Caco-2 (cell line): ENCODE data around the gene CFAP54. TPM values are rescaled to one million over a fixed set of nuclear protein-coding genes. Genes with fewer than 3 reads are reported as not detected.

Source experiments
- Bru-seq: library from RNA; stranded (reverse); fragments of 400-500 nt; gene quantifications from one replicate; lab custom pipeline; 2021; lab: Mats Ljungman, UMichigan
- BruChase-seq, 2 experiments: library from RNA; stranded (reverse); fragments of 400-500 nt; gene quantifications; one replicate each; lab custom pipeline; 2021; lab: Mats Ljungman, UMichigan
- BruUV-seq: library from RNA; stranded (reverse); fragments of 400-500 nt; replicated peaks from 2 replicates; lab custom pipeline; 2021; lab: Mats Ljungman, UMichigan
- CTCF ChIA-PET: fragments of 300-600 bp; sonication (Branson Sonifier 250); formaldehyde crosslinking; loops from one replicate; lab custom pipeline; 2022; ENCODE audit warnings: antibody characterized with exemption; lab: Charles Lee
- POLR2A ChIA-PET: fragments of 300-600 bp; sonication (Branson Sonifier 250); formaldehyde crosslinking; loops from one replicate; lab custom pipeline; 2022; ENCODE audit warnings: antibody characterized with exemption; lab: Charles Lee
- DNase-seq, 2 experiments: peaks; one replicate each; pipeline versions ENCODE4 v3.0.0 to v3.0.0-alpha.2; 2020 to 2022
- H3K27me3 ChIP-seq: replicated peaks from 2 replicates; pipeline ENCODE4 v1.6.0; 2011; ENCODE audit warnings: low read length; ENCODE audit not compliant: control insufficient read depth, insufficient read depth
- H3K36me3 ChIP-seq: 2 replicates; pipeline ENCODE4 v1.5.1; 2011; ENCODE audit warnings: low read length; ENCODE audit not compliant: control insufficient read depth, insufficient read depth
- H3K4me1 ChIP-seq: fragments of 250-450 bp; sonication (Bioruptor Pico); 2 replicates; pipeline ENCODE4 v1.5.1; 2020; ENCODE audit warnings: mild to moderate bottlenecking
- H3K4me3 ChIP-seq: 2 replicates; pipeline ENCODE4 v1.5.1; 2011; ENCODE audit warnings: low read depth, mild to moderate bottlenecking, control low read depth, low read length
- H3K9me3 ChIP-seq: fragments of 250-450 bp; sonication (Bioruptor Pico); 2 replicates; pipeline ENCODE4 v1.5.1; 2020; ENCODE audit warnings: mild to moderate bottlenecking, moderate library complexity
- H3K27ac Mint-ChIP-seq: one replicate; pipeline ENCODE4 v1.8.0; 2022; ENCODE audit warnings: mixed read lengths; ENCODE audit not compliant: unreplicated experiment
- H3K27me3 Mint-ChIP-seq: one replicate; pipeline ENCODE4 v1.8.0; 2022; ENCODE audit warnings: mixed read lengths; ENCODE audit not compliant: insufficient read depth, unreplicated experiment
- H3K36me3 Mint-ChIP-seq: one replicate; pipeline ENCODE4 v1.8.0; 2022; ENCODE audit warnings: mild to moderate bottlenecking, mixed read lengths; ENCODE audit not compliant: insufficient read depth, unreplicated experiment
- H3K4me1 Mint-ChIP-seq: one replicate; pipeline ENCODE4 v1.8.0; 2022; ENCODE audit warnings: low read depth, mixed read lengths; ENCODE audit not compliant: unreplicated experiment
- H3K4me3 Mint-ChIP-seq: one replicate; pipeline ENCODE4 v1.8.0; 2022; ENCODE audit warnings: mild to moderate bottlenecking, moderate library complexity, mixed read lengths; ENCODE audit not compliant: unreplicated experiment
- H3K9me3 Mint-ChIP-seq: one replicate; pipeline ENCODE4 v1.8.0; 2022; ENCODE audit warnings: mixed read lengths; ENCODE audit not compliant: unreplicated experiment
- CTCF ChIP-seq, 2 experiments: fragments of 200-600 bp in 1 of 2; IDR thresholded peaks; 1 replicate in 1 of 2; 2 replicates in 1 of 2; pipeline versions ENCODE4 v1.5.1 to v1.8.0; 2011 to 2022; ENCODE audit warnings: antibody characterized with exemption in 1 of 2, control low read depth in 1 of 2, inconsistent platforms in 1 of 2, low read depth in 1 of 2, low read length in 1 of 2, mild to moderate bottlenecking in 1 of 2, moderate library complexity in 1 of 2; ENCODE audit not compliant: insufficient read depth in 1 of 2, severe bottlenecking in 1 of 2, unreplicated experiment in 1 of 2
- intact Hi-C: fragments of 100-400 bp; cut with micrococcal nuclease; formaldehyde crosslinking; loops from one replicate; pipeline ENCODE4 v1.10.0; 2022; ENCODE audit not compliant: unreplicated experiment
- long read RNA-seq: library from polyadenylated mRNA; stranded (forward); transcript quantifications from one replicate; pipeline ENCODE4 v2.0.0, GENCODE V29; 2022
- total RNA-seq: library from RNA; stranded (reverse); gene quantifications from 2 replicates; pipeline ENCODE4 v1.2.3, GENCODE V29; 2022

CFAP54 gene
- total RNA-seq (0.12 and 0.14 TPM in 2 replicates), Bru-seq, nascent RNA (percentile 2 among the genes with signal in this experiment), BruChase-seq, experiment 1, labeled RNA remaining after a 2-hour chase (percentile 1 among the genes with signal in this experiment), BruChase-seq, experiment 2, labeled RNA remaining after a 6-hour chase (percentile 1 among the genes with signal in this experiment)
- long read RNA-seq = 0 reads

GRCh38 chr12:96489392-96490056 lies at the start of gene CFAP54:
Gene CFAP54, plus strand, starts transcription at chr12:96489577. Its CDS starts 33 bp downstream, at chr12:96489610.
- Histone ChIP-seq H3K9me3 (no peaks in the 10 kb centered on the region), H3K27me3 (no peaks in the 10 kb centered on the region), H3K36me3 (no peaks in the 10 kb centered on the region), H3K4me1 (0 out of 2 replicates have a peak, but pooled peaks cover 3% of the 10 kb centered on the region), H3K4me3 (peak within 1 kb of the TSS; percentile 46)
- CTCF ChIA-PET = interaction anchor here (0.6 kb wide), 1 partner anchor 512 kb away, joined by 3 read pairs; no protein-coding TSS in a partner anchor
- no TSS peak for BruUV-seq
- Mint-ChIP-seq H3K4me1 (no peaks in the 10 kb centered on the region), H3K36me3 (no peaks in the 10 kb centered on the region), H3K4me3 (peak within 1 kb of the TSS; percentile 77), H3K27me3 (peaks cover 14% of the 10 kb centered on the region), H3K9me3 (no peaks in the 10 kb centered on the region), H3K27ac (peak within 1 kb of the TSS; percentile 95)
- intact Hi-C loops = loop anchor here (1.0 kb wide), 1 partner anchor 27 kb away; no protein-coding TSS in a partner anchor
- peak; percentile 88 to 93 for DNase-seq
- POLR2A ChIA-PET = no interaction called here
- TF ChIP-seq CTCF (IDR thresholded peaks at IDR 0.05; ENCODE audit: insufficient read depth in 1 of 2, low read depth in 1 of 2, low read length in 1 of 2, severe bottlenecking in 1 of 2, unreplicated experiment in 1 of 2) = peak; percentile 84 to 90

GRCh38 chr12:96441816-96442215 lies 47.6 kb upstream of the CFAP54 start:
- intact Hi-C loops = no loop called here
- no peak for TF ChIP-seq CTCF (IDR thresholded peaks at IDR 0.05; ENCODE audit: insufficient read depth in 1 of 2, low read depth in 1 of 2, low read length in 1 of 2, severe bottlenecking in 1 of 2, unreplicated experiment in 1 of 2)
- DNase-seq = no peak
- Histone ChIP-seq H3K27me3 (no peaks in the 10 kb centered on the region), H3K4me1 (no peaks in the 10 kb centered on the region), H3K9me3 (no peaks in the 10 kb centered on the region), H3K36me3 (no peaks in the 10 kb centered on the region), H3K4me3 (no peak overlapping the region)
- Mint-ChIP-seq H3K4me1 (no peaks in the 10 kb centered on the region), H3K4me3 (no peak overlapping the region), H3K9me3 (no peaks in the 10 kb centered on the region), H3K27me3 (no peaks in the 10 kb centered on the region), H3K36me3 (no peaks in the 10 kb centered on the region), H3K27ac (no peak overlapping the region)
- ChIA-PET POLR2A (no interaction called here), CTCF (no interaction called here)
- BruUV-seq = no TSS peak

- Histone ChIP-seq H3K27me3 (no peaks in the 10 kb centered on the region), H3K36me3 (no peaks in the 10 kb centered on the region), H3K9me3 (no peaks in the 10 kb centered on the region), H3K4me3 (no peak overlapping the region), H3K4me1 (no peaks in the 10 kb centered on the region)
- POLR2A ChIA-PET = interaction anchor here (0.6 kb wide), 1 partner anchor 26 kb away, joined by 4 read pairs; no protein-coding TSS in a partner anchor
- H3K36me3 Mint-ChIP-seq = no peaks in the 10 kb centered on the region
- no TSS peak for BruUV-seq
- no peak overlapping the region for H3K4me3 Mint-ChIP-seq
- no peak for TF ChIP-seq CTCF (IDR thresholded peaks at IDR 0.05; ENCODE audit: insufficient read depth in 1 of 2, low read depth in 1 of 2, low read length in 1 of 2, severe bottlenecking in 1 of 2, unreplicated experiment in 1 of 2)
- no peaks in the 10 kb centered on the region for H3K27me3 Mint-ChIP-seq
- CTCF ChIA-PET = no interaction called here
- no peak overlapping the region for H3K27ac Mint-ChIP-seq
- intact Hi-C loops = no loop called here
- no peaks in the 10 kb centered on the region for H3K9me3 Mint-ChIP-seq
- no peaks in the 10 kb centered on the region for H3K4me1 Mint-ChIP-seq
- no peak for DNase-seq
Observed at GRCh38 chr12:96442906-96443305, 46.5 kb upstream of the CFAP54 start.
